Measurements from ENCODE around the gene IFT80.

DNA sequence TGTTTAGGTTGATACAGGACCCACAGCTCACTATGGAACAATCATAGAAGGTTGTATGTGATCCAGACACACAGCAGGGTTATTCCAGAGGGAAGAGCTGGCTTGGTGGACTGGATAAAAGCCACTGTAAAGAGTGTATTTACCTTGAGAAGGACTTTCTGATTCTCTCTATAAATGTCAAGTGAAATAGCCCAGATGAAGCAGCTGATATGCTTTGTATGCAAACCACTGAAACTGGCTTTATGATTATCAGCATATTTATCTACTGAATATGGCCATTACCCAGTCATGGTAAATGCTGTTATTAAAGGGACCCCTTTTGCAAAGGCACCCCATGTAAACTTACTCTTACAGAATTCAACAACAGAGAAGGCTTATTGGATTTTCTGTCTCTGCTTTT, 145.7 kb downstream of the IFT80 start:
- TF ChIP-seq POLR2A (IDR thresholded peaks at IDR 0.05; ENCODE audit: low read depth, low read length) = no peak
- no peak for TF ChIP-seq POLR2AphosphoS5 (IDR thresholded peaks at IDR 0.05; ENCODE audit: low read depth, low read length)

All from GM12892 (cell line).